Body of pancreas (tissue), 4 donors: ENCODE data around the gene GBP7.

Experiments used
- CTCF ChIP-seq, 7 experiments: fragments of 450-650 bp in 4 of 7; fragments of 200-600 bp in 3 of 7; sonication (generic) in 3 of 7; IDR thresholded peaks; one replicate each; pipeline ENCODE4 v1.5.1; 2016 to 2019; ENCODE audit warnings: antibody characterized with exemption in 7 of 7
- POLR2A ChIP-seq, 3 donors: fragments of 450-650 bp; IDR thresholded peaks; one replicate each; pipeline ENCODE4 v1.6.1; 2016; ENCODE audit warnings: antibody characterized with exemption in 3 of 3, mild to moderate bottlenecking in 2 of 3

GRCh38 chr1:89142160-89142559 lies 33.6 kb downstream of the GBP7 start:
- TF ChIP-seq CTCF (IDR thresholded peaks at IDR 0.05) (no peak), POLR2A (IDR thresholded peaks at IDR 0.05) (no peak)
